Neutrophil (primary cell): ENCODE results near the gene MUC5B.

Experiments used
- H3K27ac ChIP-seq: fragments of 200-600 bp; sonication (generic); 2 replicates; pipeline ENCODE4 v1.5.1; 2016; ENCODE audit warnings: mild to moderate bottlenecking, moderate library complexity
- H3K27me3 ChIP-seq: fragments of 200-600 bp; sonication (generic); 2 replicates; pipeline ENCODE4 v1.6.0; 2016; ENCODE audit warnings: mild to moderate bottlenecking
- H3K36me3 ChIP-seq: fragments of 200-600 bp; sonication (generic); 2 replicates; pipeline ENCODE4 v1.5.1; 2017
- H3K4me1 ChIP-seq, 2 experiments: fragments of 200-600 bp in 1 of 2; sonication (generic) in 1 of 2; 1 replicate in 1 of 2; 2 replicates in 1 of 2; pipeline versions ENCODE4 v1.5.1 to v1.6.1; 2013 to 2016; ENCODE audit warnings: low read depth in 1 of 2, low read length in 1 of 2, mild to moderate bottlenecking in 1 of 2, moderate library complexity in 1 of 2; ENCODE audit not compliant: control insufficient read depth in 1 of 2, insufficient read depth in 1 of 2
- H3K4me3 ChIP-seq, 2 experiments: fragments of 200-600 bp in 1 of 2; sonication (generic) in 1 of 2; 1 replicate in 1 of 2; 2 replicates in 1 of 2; pipeline ENCODE4 v1.5.1; 2013 to 2016; ENCODE audit warnings: low read depth in 1 of 2, low read length in 1 of 2, mild to moderate bottlenecking in 1 of 2, moderate library complexity in 1 of 2
- H3K9me3 ChIP-seq: fragments of 200-600 bp; sonication (generic); 2 replicates; pipeline ENCODE4 v1.5.1; 2016
- TF ChIP-seq, protein P1 (sequence below): fragments of 200-600 bp; sonication (generic); IDR thresholded peaks from 2 replicates; pipeline ENCODE4 v1.5.1; 2016; ENCODE audit warnings: antibody characterized with exemption

The MUC5B gene

DNA sequence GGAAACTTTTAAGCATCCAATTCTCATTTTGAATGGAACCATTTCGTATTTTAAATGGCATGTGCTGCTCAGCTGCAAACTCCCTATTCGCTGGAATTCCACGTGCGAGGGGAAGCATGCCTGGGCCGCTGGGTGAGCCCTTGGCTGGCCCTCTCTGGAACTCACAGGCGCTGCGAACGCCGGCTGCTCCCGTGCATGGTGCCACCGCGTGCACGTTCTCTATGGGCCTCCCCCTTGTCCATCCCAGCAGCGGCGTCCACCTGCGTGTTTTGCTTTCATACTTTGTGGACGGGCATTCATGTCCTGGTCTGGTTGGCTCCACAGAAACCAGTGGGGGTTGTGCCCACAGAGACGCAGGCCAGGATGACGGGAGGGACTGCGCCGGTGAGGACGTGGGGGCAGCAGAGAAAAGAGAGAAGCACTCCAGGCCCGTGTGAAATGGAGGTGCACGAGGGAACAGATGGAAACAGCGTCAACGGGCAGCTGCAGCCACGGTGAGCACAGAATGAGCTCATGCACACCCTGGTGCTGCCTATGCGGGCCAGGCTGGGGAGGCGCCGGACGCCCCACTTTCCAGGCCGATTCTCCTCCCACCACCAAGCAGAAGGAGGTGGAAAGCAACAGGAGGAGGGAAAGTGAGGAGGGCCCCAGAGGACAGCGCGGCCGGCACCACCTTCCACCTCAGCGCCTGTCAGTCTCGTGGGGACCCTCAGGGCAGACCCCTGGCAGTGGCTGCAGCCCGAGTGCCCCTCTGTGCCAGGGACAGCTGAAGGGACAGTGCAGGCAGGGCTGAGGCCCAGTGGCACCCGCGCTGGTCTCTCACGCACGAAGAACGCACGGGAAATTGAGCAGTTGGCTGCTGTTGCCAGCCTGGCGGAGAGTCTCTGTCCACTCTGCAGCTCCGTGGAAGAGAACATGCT, 57.5 kb downstream of the MUC5B start:
- H3K4me3 ChIP-seq: no peak overlapping the region
- TF ChIP-seq, protein P1, sequence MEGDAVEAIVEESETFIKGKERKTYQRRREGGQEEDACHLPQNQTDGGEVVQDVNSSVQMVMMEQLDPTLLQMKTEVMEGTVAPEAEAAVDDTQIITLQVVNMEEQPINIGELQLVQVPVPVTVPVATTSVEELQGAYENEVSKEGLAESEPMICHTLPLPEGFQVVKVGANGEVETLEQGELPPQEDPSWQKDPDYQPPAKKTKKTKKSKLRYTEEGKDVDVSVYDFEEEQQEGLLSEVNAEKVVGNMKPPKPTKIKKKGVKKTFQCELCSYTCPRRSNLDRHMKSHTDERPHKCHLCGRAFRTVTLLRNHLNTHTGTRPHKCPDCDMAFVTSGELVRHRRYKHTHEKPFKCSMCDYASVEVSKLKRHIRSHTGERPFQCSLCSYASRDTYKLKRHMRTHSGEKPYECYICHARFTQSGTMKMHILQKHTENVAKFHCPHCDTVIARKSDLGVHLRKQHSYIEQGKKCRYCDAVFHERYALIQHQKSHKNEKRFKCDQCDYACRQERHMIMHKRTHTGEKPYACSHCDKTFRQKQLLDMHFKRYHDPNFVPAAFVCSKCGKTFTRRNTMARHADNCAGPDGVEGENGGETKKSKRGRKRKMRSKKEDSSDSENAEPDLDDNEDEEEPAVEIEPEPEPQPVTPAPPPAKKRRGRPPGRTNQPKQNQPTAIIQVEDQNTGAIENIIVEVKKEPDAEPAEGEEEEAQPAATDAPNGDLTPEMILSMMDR: no peak
- H3K36me3 ChIP-seq: peaks cover 94% of the 10 kb centered on the region
- H3K27ac ChIP-seq: no peak overlapping the region
- H3K4me1 ChIP-seq: no peaks in the 10 kb centered on the region
- H3K27me3 ChIP-seq: no peaks in the 10 kb centered on the region
- no peaks in the 10 kb centered on the region for H3K9me3 ChIP-seq

GRCh38 chr11:1281326-1281973, 58.6 kb downstream of the MUC5B start:
- H3K4me3 ChIP-seq: no peak overlapping the region

GRCh38 chr11:1281974-1282365, 59.1 kb downstream of the MUC5B start:
- Histone ChIP-seq H3K4me3 (no peak overlapping the region), H3K4me1 (no peaks in the 10 kb centered on the region), H3K9me3 (no peaks in the 10 kb centered on the region), H3K36me3 (peaks cover 94% of the 10 kb centered on the region), H3K27ac (no peak overlapping the region), H3K27me3 (no peaks in the 10 kb centered on the region)
- TF ChIP-seq, protein P1: no peak

More at GRCh38 chr11:1281326-1281973, 58.6 kb downstream of the MUC5B start:
- no peaks in the 10 kb centered on the region for H3K9me3 ChIP-seq
- H3K36me3 ChIP-seq: peaks cover 94% of the 10 kb centered on the region
- TF ChIP-seq, protein P1: no peak
- no peaks in the 10 kb centered on the region for H3K4me1 ChIP-seq
- no peaks in the 10 kb centered on the region for H3K27me3 ChIP-seq
- no peak overlapping the region for H3K27ac ChIP-seq

GRCh38 chr11:1283091-1283511, 60.2 kb downstream of the MUC5B start:
- Histone ChIP-seq H3K27ac (no peak overlapping the region), H3K27me3 (no peaks in the 10 kb centered on the region), H3K9me3 (no peaks in the 10 kb centered on the region), H3K4me3 (no peak overlapping the region), H3K36me3 (peaks cover 89% of the 10 kb centered on the region), H3K4me1 (no peaks in the 10 kb centered on the region)
- TF ChIP-seq, protein P1: no peak

GRCh38 chr11:1283906-1284305, 61.0 kb downstream of the MUC5B start:
- Histone ChIP-seq H3K4me3 (no peak overlapping the region), H3K27ac (no peak overlapping the region), H3K36me3 (peaks cover 89% of the 10 kb centered on the region), H3K27me3 (no peaks in the 10 kb centered on the region), H3K9me3 (no peaks in the 10 kb centered on the region), H3K4me1 (no peaks in the 10 kb centered on the region)
- TF ChIP-seq, protein P1: no peak
